GM12878 (cell line): ENCODE results near the gene ZNF652. TPM values are rescaled to one million over a fixed set of nuclear protein-coding genes. Genes with fewer than 3 reads are reported as not detected.

ENCODE experiments used
- ATAC-seq: fragments of 200-7000 bp; cut with Tn5 transposase; 3 replicates; pipeline ENCODE4 v1.9.1; 2020; ENCODE audit warnings: mild to moderate bottlenecking, moderate library complexity
- BruUV-seq: library from RNA; stranded (reverse); fragments of 400-500 nt; replicated peaks from 2 replicates; lab custom pipeline; 2021; lab: Mats Ljungman, UMichigan
- CTCF ChIA-PET: fragments of 300-600 bp; sonication (Branson Sonifier 250); formaldehyde crosslinking; extraction: SDS; loops from one replicate; lab custom pipeline; 2021; ENCODE audit warnings: inconsistent platforms; lab: Yijun Ruan, JAX
- POLR2A ChIA-PET: fragments of 350-600 bp; formaldehyde crosslinking; extraction: SDS; loops from one replicate; lab custom pipeline; 2021; ENCODE audit warnings: inconsistent platforms; lab: Charles Lee
- RAD21 ChIA-PET: fragments of 300-600 bp; sonication (Branson Sonifier 250); formaldehyde crosslinking; loops from one replicate; lab custom pipeline; 2023; ENCODE audit warnings: antibody characterized with exemption; ENCODE audit not compliant: unreplicated experiment; lab: Charles Lee
- SMC1A ChIA-PET: fragments of 300-600 bp; sonication (Branson Sonifier 250); formaldehyde crosslinking; loops from one replicate; lab custom pipeline; 2023; ENCODE audit not compliant: unreplicated experiment, uncharacterized antibody; lab: Charles Lee
- DNase-seq: peaks from one replicate; pipeline ENCODE4 v3.0.0-alpha.2; 2011; ENCODE audit warnings: low read depth, low spot score
- FAIRE-seq: peaks from 3 replicates; lab custom pipeline; 2011; peaks lifted over from hg19 to GRCh38; lab: Jason Lieb, UNC
- H2AFZ ChIP-seq: 2 replicates; pipeline ENCODE4 v1.6.0; 2011; ENCODE audit warnings: low read depth, low read length, control low read depth; ENCODE audit not compliant: control insufficient read depth
- H3K27ac ChIP-seq: 2 replicates; pipeline ENCODE4 v1.5.1; 2011; ENCODE audit warnings: control low read depth; ENCODE audit not compliant: control insufficient read depth, insufficient read depth
- H3K27me3 ChIP-seq, 2 experiments: replicated peaks in 1 of 2; 2 replicates each; pipeline versions ENCODE4 v1.6.0 to v1.6.1; 2011; ENCODE audit warnings: low read length in 1 of 2; ENCODE audit not compliant: control insufficient read depth in 2 of 2, insufficient read depth in 2 of 2
- H3K36me3 ChIP-seq, 2 experiments: 2 replicates each; pipeline ENCODE4 v1.5.1; 2011; ENCODE audit warnings: low read length in 1 of 2; ENCODE audit not compliant: control insufficient read depth in 2 of 2, insufficient read depth in 2 of 2
- H3K4me1 ChIP-seq: 2 replicates; pipeline ENCODE4 v1.6.1; 2011; ENCODE audit warnings: mild to moderate bottlenecking, low read length, moderate library complexity, mixed read lengths; ENCODE audit not compliant: control insufficient read depth, insufficient read depth
- H3K4me2 ChIP-seq: 2 replicates; pipeline ENCODE4 v1.6.0; 2011; ENCODE audit warnings: control low read depth; ENCODE audit not compliant: control insufficient read depth, insufficient read depth
- H3K4me3 ChIP-seq: fragments of 200-600 bp; sonication (generic); 2 replicates; pipeline ENCODE4 v1.5.1; 2016
- H3K79me2 ChIP-seq: 2 replicates; pipeline ENCODE4 v1.6.0; 2011; ENCODE audit warnings: low read length; ENCODE audit not compliant: control insufficient read depth, insufficient read depth
- H3K9ac ChIP-seq: 2 replicates; pipeline ENCODE4 v1.8.0; 2011; ENCODE audit warnings: low read length, control low read depth, mixed read lengths; ENCODE audit not compliant: control insufficient read depth, insufficient read depth
- H3K9me3 ChIP-seq: replicated peaks from 3 replicates; pipeline ENCODE4 v1.5.1; 2011; ENCODE audit warnings: mild to moderate bottlenecking, low read length; ENCODE audit not compliant: control insufficient read depth, insufficient read depth
- H4K20me1 ChIP-seq: 2 replicates; pipeline ENCODE4 v1.6.0; 2011; ENCODE audit not compliant: control insufficient read depth, insufficient read depth
- ATF3 ChIP-seq: IDR thresholded peaks from 2 replicates; pipeline ENCODE4 v1.6.1; 2011; ENCODE audit warnings: low read depth, mild to moderate bottlenecking, low read length, moderate library complexity, borderline replicate concordance; ENCODE audit errors: extremely low read depth
- ESRRA ChIP-seq: IDR thresholded peaks from 2 replicates; pipeline ENCODE4 v1.6.1; 2012; ENCODE audit warnings: mild to moderate bottlenecking, low read length, improper control_type of control experiment
- KLF5 ChIP-seq: fragments of 450-650 bp; IDR thresholded peaks from 2 replicates; pipeline ENCODE4 v1.6.1; 2014; ENCODE audit warnings: mild to moderate bottlenecking; ENCODE audit not compliant: partially characterized antibody
- RCOR1 ChIP-seq: conservative IDR thresholded peaks from 2 replicates; pipeline ENCODE4 v1.6.1; 2012; ENCODE audit warnings: low read depth, low read length, improper control_type of control experiment
- ZBTB11 ChIP-seq: fragments of 450-650 bp; formaldehyde crosslinking; IDR thresholded peaks from 2 replicates; pipeline ENCODE4 v1.5.0; 2022; ENCODE audit warnings: mild to moderate bottlenecking, missing genetic modification characterization
- ZBTB33 ChIP-seq: fragments of 450-650 bp; IDR thresholded peaks from 2 replicates; pipeline ENCODE4 v1.6.1; 2017; ENCODE audit warnings: mild to moderate bottlenecking
- WGBS: methylation state at CpG from one replicate; pipeline ENCODE4 v1.1.6; 2016; ENCODE audit warnings: low lambda C conversion rate; ENCODE audit not compliant: insufficient replicate concordance, insufficient coverage; ENCODE audit errors: missing lambda C conversion rate; 5-methylcytosine and 5-hydroxymethylcytosine counted together
- in situ Hi-C: fragments of 300-500 bp; cut with MboI; formaldehyde crosslinking; loops from 9 replicates; pipeline ENCODE4 v1.14.3; 2018; ENCODE audit warnings: mixed read lengths
- intact Hi-C: fragments of 100-400 bp; cut with micrococcal nuclease; formaldehyde crosslinking; loops from one replicate; pipeline ENCODE4 v1.14.2; 2022; ENCODE audit not compliant: unreplicated experiment
- polyA plus RNA-seq, 11 experiments: library from polyadenylated mRNA; depleted of rRNA in 4 of 11; unstranded in 6 of 11; stranded (reverse) in 5 of 11; fragments of >200 nt; fragmentation: Nextera tagmentation in 4 of 11; fragmentation: Illumina TruSeq in 1 of 11; extraction: Ambion mirVana in 4 of 11; extraction: Trizol in 1 of 11; gene quantifications; 1 replicate in 1 of 11; 2 replicates in 10 of 11; pipeline versions ENCODE4 v1.2.1 to v1.2.3, GENCODE V29; 2011 to 2016; ENCODE audit warnings: inconsistent platforms in 2 of 11, missing spikeins in 2 of 11, low read depth in 1 of 11
- total RNA-seq, 4 experiments: library from RNA; depleted of rRNA in 3 of 4; stranded (reverse); fragments of >200 nt in 3 of 4; fragmentation: Illumina TruSeq in 1 of 4; extraction: Trizol in 1 of 4; gene quantifications; 2 replicates each; pipeline versions ENCODE4 v1.2.1 to v1.2.3, GENCODE V29; 2013 to 2021

ZNF652 gene
- total and polyA plus RNA-seq, 10 of the 15 experiments (the other 5 are each of a cell fraction or from before 2014, with no cell fraction given): 3.4 to 13.1 (median 8.7) TPM

GRCh38 chr17:49409066-49409465, 47.0 kb upstream of the ZNF652 start:
- no peak for FAIRE-seq
- peaks cover 9% of the 10 kb centered on the region for H3K4me1 ChIP-seq
- no peaks in the 10 kb centered on the region for H4K20me1 ChIP-seq
- H3K27ac ChIP-seq: no peak overlapping the region
- POLR2A ChIA-PET: no interaction called here
- H3K9me3 ChIP-seq: no peaks in the 10 kb centered on the region
- intact Hi-C loops: loop anchor here (2.0 kb wide), 1 partner anchor 140 kb away; no protein-coding TSS in a partner anchor
- no peak for ATAC-seq
- no peak for DNase-seq
- H3K27me3 ChIP-seq: no peaks in the 10 kb centered on the region
- H2AFZ ChIP-seq: no peak overlapping the region
- peaks cover 24 to 38% of the 10 kb centered on the region in 2 experiments for H3K36me3 ChIP-seq
- no peak overlapping the region for H3K4me3 ChIP-seq
- SMC1A ChIA-PET: interaction anchor here (0.7 to 2.3 kb wide), 5 partner anchors 11 to 589 kb away, joined by 3 to 21 read pairs (median 4); no protein-coding TSS in a partner anchor
- H3K79me2 ChIP-seq: peaks cover 11% of the 10 kb centered on the region
- H3K9ac ChIP-seq: no peak overlapping the region
- CTCF ChIA-PET: interaction anchor here (0.5 to 6.6 kb wide), 8 partner anchors 11 to 517 kb away, joined by 3 to 119 read pairs (median 6); no protein-coding TSS in a partner anchor
- RAD21 ChIA-PET: interaction anchor here (1.0 to 2.0 kb wide), 3 partner anchors 148 to 307 kb away, joined by 3 to 27 read pairs (median 5); no protein-coding TSS in a partner anchor
- 90% methylated on average over 14 of the region's 14 CpGs for WGBS
- no peak overlapping the region for H3K4me2 ChIP-seq
- in situ Hi-C loops: loop anchor here (5.0 to 10.0 kb wide), 2 partner anchors 146 to 288 kb away; no protein-coding TSS in a partner anchor
- BruUV-seq: no TSS peak
- TF ChIP-seq ATF3: no peak
- no peak for TF ChIP-seq KLF5
- no peak for TF ChIP-seq ZBTB11 (CRISPR knock-in tag)
- no peak for TF ChIP-seq ZBTB33
- no peak for TF ChIP-seq RCOR1
- no peak for TF ChIP-seq ESRRA
